ENCODE results near the gene FBXL20. TPM values are rescaled to one million over a fixed set of nuclear protein-coding genes. Genes with fewer than 3 reads are reported as not detected.

Gene FBXL20
- total RNA-seq, 2 donors from 2014 or later: 15.6 to 18.1 TPM

DNA sequence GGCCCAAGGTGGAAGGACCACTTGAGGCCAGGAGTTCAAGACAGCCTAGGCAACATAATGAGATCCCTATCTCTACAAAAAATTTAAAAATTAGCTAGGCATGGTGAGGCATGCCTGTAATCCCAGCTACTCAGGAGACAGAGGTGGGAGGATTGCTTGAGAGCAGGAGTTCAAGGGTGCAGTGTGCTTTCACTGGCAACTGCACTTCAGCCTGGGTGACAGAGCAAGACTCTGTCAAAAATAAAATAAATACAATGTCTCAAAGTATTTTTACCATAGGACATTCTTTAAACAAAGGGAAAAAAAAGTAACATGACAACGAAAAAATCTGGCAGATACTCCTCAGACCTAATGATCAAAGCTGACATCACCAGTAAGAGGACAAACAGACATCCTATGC, 72.6 kb downstream of the FBXL20 start:
- H3K27ac Mint-ChIP-seq: no peak overlapping the region
- WGBS, 2 experiments (ENCODE audit: insufficient coverage in 1 of 2, insufficient read length in 1 of 2): 100% methylated on average over 1 of the region's 1 CpG; no CpG with 5 or more reads in 1 of the 2 experiments
- TF ChIP-seq, protein P1, sequence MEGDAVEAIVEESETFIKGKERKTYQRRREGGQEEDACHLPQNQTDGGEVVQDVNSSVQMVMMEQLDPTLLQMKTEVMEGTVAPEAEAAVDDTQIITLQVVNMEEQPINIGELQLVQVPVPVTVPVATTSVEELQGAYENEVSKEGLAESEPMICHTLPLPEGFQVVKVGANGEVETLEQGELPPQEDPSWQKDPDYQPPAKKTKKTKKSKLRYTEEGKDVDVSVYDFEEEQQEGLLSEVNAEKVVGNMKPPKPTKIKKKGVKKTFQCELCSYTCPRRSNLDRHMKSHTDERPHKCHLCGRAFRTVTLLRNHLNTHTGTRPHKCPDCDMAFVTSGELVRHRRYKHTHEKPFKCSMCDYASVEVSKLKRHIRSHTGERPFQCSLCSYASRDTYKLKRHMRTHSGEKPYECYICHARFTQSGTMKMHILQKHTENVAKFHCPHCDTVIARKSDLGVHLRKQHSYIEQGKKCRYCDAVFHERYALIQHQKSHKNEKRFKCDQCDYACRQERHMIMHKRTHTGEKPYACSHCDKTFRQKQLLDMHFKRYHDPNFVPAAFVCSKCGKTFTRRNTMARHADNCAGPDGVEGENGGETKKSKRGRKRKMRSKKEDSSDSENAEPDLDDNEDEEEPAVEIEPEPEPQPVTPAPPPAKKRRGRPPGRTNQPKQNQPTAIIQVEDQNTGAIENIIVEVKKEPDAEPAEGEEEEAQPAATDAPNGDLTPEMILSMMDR (conservative IDR thresholded peaks at IDR 0.05): no peak
- no peaks in the 10 kb centered on the region for H3K4me1 ChIP-seq (ENCODE audit: control insufficient read depth, insufficient read depth, low read length)
- peaks cover 5% of the 10 kb centered on the region for H3K9me3 ChIP-seq (ENCODE audit: control insufficient read depth, low read length)
- H3K9ac ChIP-seq (ENCODE audit: extremely low read depth, low read length, poor library complexity, severe bottlenecking): no peak overlapping the region
- H3K36me3 Mint-ChIP-seq (ENCODE audit: low read depth): peaks cover 17% of the 10 kb centered on the region
- no peak overlapping the region for H3K4me3 Mint-ChIP-seq
- H3K27ac ChIP-seq (ENCODE audit: low read depth, low read length): no peak overlapping the region
- no peak overlapping the region for H3K4me3 ChIP-seq (ENCODE audit: low read length)
- H3K9me3 Mint-ChIP-seq: peaks cover 17% of the 10 kb centered on the region
- H3K4me1 Mint-ChIP-seq: no peaks in the 10 kb centered on the region
- H3K27me3 ChIP-seq (ENCODE audit: control insufficient read depth, insufficient read depth, low read length, poor library complexity, severe bottlenecking): no peaks in the 10 kb centered on the region
- H3K36me3 ChIP-seq (ENCODE audit: control insufficient read depth, insufficient read depth, low read length): no peaks in the 10 kb centered on the region
- H3K27me3 Mint-ChIP-seq (ENCODE audit: insufficient read depth): no peaks in the 10 kb centered on the region
- no peak for DNase-seq

DNA sequence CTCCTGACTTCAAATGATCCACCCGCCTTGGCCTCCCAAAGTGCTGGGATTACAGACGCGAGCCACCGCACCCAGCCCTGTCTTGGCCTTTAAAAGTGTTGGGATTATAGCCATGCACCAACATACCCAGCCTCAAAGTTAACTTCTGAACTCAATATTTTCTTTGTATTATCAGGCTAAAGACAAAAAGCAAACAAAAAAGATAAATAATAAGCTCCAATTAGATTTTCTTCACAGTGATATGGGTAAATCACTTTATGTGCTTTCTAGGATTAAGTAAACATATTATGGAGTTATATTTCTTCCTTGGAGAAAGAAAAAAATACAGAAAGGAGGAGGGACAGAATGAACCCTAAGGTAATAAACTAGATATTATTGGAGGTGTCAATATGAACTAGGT, 74.3 kb downstream of the FBXL20 start:
- H3K9ac ChIP-seq (ENCODE audit: extremely low read depth, low read length, poor library complexity, severe bottlenecking): no peak overlapping the region
- no peaks in the 10 kb centered on the region for H3K4me1 Mint-ChIP-seq
- no peaks in the 10 kb centered on the region for H3K9me3 ChIP-seq (ENCODE audit: control insufficient read depth, low read length)
- peaks cover 9% of the 10 kb centered on the region for H3K36me3 Mint-ChIP-seq (ENCODE audit: low read depth)
- H3K4me1 ChIP-seq (ENCODE audit: control insufficient read depth, insufficient read depth, low read length): no peaks in the 10 kb centered on the region
- no peak overlapping the region for H3K4me3 Mint-ChIP-seq
- no peak overlapping the region for H3K27ac ChIP-seq (ENCODE audit: low read depth, low read length)
- peaks cover 2% of the 10 kb centered on the region for H3K9me3 Mint-ChIP-seq
- H3K27ac Mint-ChIP-seq: no peak overlapping the region
- H3K4me3 ChIP-seq (ENCODE audit: low read length): no peak overlapping the region
- no peaks in the 10 kb centered on the region for H3K27me3 ChIP-seq (ENCODE audit: control insufficient read depth, insufficient read depth, low read length, poor library complexity, severe bottlenecking)
- H3K36me3 ChIP-seq (ENCODE audit: control insufficient read depth, insufficient read depth, low read length): no peaks in the 10 kb centered on the region
- WGBS, 2 experiments (ENCODE audit: insufficient coverage in 1 of 2, insufficient read length in 1 of 2): 98 to 100% methylated on average over 1 to 4 of the region's 4 CpGs
- DNase-seq: no peak
- TF ChIP-seq, protein P1 (conservative IDR thresholded peaks at IDR 0.05): no peak
- no peaks in the 10 kb centered on the region for H3K27me3 Mint-ChIP-seq (ENCODE audit: insufficient read depth)

DNA sequence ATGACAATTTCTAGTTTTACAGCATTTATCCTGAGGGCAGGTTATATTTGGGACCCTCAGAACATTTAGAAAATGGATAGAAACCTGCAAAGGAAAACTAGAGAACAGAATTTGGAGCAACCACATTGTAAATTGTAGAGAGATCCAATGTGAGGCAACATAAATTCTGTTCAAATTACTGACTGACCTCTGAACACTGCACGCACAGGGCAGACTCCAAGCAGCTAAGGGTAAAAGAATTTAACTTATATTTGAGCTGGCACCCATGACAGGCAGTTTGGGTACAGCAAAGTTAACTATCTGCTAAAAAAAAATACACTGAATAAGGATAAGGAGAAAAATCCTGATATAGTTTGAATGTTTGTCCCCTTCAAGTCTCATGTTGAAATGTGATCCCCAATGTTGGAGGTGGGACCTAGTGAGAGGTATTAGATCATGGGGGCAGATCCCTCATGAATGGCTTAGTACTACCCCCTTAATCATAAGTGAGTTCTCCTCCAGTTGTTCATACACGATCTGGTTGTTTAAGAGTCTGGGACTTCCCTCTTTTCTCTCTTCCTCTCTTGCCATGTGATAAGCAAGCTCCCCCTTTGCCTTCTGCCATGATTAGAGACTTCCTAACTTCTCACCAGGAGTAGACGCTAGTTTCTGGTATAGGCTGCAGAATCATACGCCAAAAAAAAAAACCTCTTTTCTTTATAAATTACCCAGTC, 75.7 kb downstream of the FBXL20 start:
- Mint-ChIP-seq H3K36me3 (ENCODE audit: low read depth) (peaks cover 5% of the 10 kb centered on the region), H3K4me1 (no peaks in the 10 kb centered on the region), H3K4me3 (no peak overlapping the region), H3K9me3 (no peaks in the 10 kb centered on the region), H3K27me3 (ENCODE audit: insufficient read depth) (no peaks in the 10 kb centered on the region), H3K27ac (no peak overlapping the region)
- no peak for DNase-seq
- Histone ChIP-seq H3K4me1 (ENCODE audit: control insufficient read depth, insufficient read depth, low read length) (no peaks in the 10 kb centered on the region), H3K9me3 (ENCODE audit: control insufficient read depth, low read length) (no peaks in the 10 kb centered on the region), H3K27ac (ENCODE audit: low read depth, low read length) (no peak overlapping the region), H3K27me3 (ENCODE audit: control insufficient read depth, insufficient read depth, low read length, poor library complexity, severe bottlenecking) (no peaks in the 10 kb centered on the region), H3K36me3 (ENCODE audit: control insufficient read depth, insufficient read depth, low read length) (no peaks in the 10 kb centered on the region), H3K4me3 (ENCODE audit: low read length) (no peak overlapping the region), H3K9ac (ENCODE audit: extremely low read depth, low read length, poor library complexity, severe bottlenecking) (no peak overlapping the region)
- 88 to 92% methylated on average over 3 to 4 of the region's 4 CpGs for WGBS, 2 experiments (ENCODE audit: insufficient coverage in 1 of 2, insufficient read length in 1 of 2)
- TF ChIP-seq, protein P1 (conservative IDR thresholded peaks at IDR 0.05): no peak

All from endodermal cell (in vitro differentiated cells).